A172 (cell line): ENCODE results near the gene FOXJ2. TPM values are rescaled to one million over a fixed set of nuclear protein-coding genes. Genes with fewer than 3 reads are reported as not detected.
"Not testable (repeated sequence)": the region's sequence is repeated elsewhere in the genome, so short reads cannot be mapped to it uniquely, and the experiment has no call there.

ENCODE experiments used
- DNase-seq: peaks from one replicate; pipeline ENCODE4 v3.0.0-alpha.2; 2015; ENCODE audit warnings: low spot score
- total RNA-seq: library from RNA; depleted of rRNA; stranded (reverse); fragments of >200 nt; shearing (Covaris generic); gene quantifications from 2 replicates; pipeline ENCODE4 v1.2.3, GENCODE V29; 2014

Gene FOXJ2
- total RNA-seq, 1 experiment from 2014 or later = 3.9 TPM

- DNase-seq = peak; percentile 58
Measured at GRCh38 chr12:8065991-8066594, 33.6 kb downstream of the FOXJ2 start, which contains the start of gene C3AR1. Gene C3AR1 (minus strand): TSS chr12:8066359. CDS start chr12:8060185, 6,174 bp downstream.

DNA sequence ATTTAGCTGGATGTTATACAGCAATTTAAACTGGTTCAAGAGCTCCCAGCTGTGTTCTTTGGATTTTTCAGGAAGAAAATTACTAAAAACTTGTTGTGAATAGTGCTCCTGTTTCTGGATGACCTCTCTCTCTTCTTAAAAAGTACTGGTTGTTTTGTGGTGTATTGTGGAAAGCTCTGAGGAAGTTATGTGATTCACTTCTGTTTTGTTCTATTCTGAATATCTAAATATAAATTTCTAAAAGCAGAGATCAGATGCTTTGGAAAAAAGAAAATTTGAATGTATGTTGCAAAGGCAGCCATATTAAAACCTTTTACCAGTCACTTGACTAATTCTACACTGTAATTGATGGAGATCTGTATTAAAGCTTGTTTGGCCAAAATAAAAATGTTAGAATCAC, 37.1 kb downstream of the FOXJ2 start:
- no peak for DNase-seq

DNA sequence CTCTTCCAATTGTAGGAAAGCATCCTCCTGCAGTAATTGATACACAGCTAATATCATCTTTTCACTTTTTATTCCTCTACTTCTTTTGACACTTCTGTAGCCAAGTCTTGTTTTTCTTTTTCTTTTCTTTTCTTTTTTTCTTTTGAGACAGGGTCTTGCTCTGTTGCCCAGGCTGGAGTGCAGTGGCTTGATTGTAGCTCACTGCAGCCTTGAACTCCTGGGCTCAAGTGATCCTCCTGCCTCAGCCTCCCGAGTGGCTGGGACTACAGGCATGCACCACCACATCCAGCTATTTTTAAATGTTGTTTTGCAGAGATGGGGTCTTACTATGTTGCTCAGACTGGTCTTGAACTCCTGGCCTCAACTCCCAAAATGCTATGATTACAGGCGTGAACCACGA, 39.3 kb downstream of the FOXJ2 start:
- DNase-seq = not testable (repeated sequence)

DNA sequence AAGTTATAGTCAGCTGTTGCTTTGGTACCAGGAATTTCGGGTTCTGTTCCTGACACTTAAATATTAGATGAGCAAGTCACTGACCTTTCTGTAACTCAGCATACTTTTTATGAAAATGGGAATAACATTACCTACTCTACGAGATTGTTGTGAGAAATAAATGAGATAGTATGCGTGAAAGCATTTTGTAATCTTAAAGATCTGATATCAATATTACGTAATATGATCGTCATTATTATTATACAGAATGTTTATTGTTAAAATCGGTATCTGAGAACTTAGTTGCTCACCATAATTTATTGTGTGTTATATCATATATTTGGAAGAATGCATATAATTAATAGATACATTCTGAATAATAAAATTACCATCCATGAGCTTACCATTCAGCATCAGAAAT, 43.4 kb downstream of the FOXJ2 start:
- no peak for DNase-seq

DNA sequence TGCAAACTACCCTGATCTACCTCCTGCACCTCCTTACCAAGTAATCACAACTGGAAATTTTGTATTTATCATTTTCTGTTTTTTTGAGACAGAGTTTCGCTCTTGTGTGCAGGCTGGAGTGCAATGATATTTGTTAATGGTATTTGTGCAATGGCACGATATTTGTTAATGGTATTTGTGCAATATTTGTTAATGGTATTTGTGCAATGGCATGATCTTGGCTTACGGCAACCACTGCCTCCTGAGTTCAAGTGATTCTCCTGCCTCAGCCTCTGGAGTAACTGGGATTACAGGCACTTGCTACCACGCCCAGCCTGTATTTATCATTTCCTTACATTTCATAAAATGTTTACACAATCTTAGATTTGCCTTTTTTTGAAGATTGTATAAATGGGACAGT, 43.9 kb downstream of the FOXJ2 start:
- no peak for DNase-seq

DNA sequence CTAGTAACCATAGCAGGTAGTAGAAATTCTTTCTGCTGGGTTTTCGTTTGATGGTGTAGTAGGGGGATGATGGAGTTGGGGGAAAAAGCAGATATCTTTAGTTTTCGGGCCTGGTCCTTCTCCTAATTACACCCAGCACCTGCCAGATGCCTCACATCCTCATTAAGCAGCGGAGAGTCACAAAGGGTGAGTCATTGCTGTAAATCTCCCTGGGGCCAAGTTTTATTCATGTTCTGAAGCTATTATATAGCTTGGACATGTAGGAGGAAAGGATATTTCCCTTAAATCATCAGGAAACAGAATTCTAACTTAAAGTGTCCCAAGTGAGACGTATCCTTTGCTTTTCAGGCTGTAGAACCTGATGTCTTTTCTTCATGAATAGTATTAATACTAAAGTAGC, 44.7 kb downstream of the FOXJ2 start:
- DNase-seq = peak; percentile 68

DNA sequence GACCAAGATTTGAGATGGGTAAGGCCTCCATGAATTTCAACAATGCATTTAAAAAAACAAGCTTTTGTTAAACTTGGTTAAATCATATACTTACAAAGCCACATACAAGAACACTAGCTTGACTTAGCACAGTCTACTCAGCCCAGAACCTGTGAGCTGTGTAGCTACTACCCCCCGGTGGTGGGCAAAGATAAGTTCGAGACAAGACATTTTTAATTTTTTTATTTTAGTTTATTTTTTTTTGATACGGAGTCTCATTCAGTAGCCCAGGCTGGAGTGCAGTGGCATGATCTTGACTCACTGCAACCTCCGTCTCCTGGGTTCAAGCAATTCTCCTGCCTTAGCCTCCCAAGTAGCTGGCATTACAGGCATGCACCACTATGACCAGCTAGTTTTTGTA, 45.9 kb downstream of the FOXJ2 start:
- DNase-seq = peak; percentile 16

- no peak for DNase-seq
Measured at GRCh38 chr12:8078916-8079315, 46.4 kb downstream of the FOXJ2 start.

- DNase-seq = no peak
Measured at GRCh38 chr12:8080120-8080519, 47.6 kb downstream of the FOXJ2 start.

- DNase-seq = peak; percentile 8
Measured at GRCh38 chr12:8081251-8081920, 48.9 kb downstream of the FOXJ2 start.

- DNase-seq = no peak
Measured at GRCh38 chr12:8082808-8083100, 50.2 kb downstream of the FOXJ2 start.

DNA sequence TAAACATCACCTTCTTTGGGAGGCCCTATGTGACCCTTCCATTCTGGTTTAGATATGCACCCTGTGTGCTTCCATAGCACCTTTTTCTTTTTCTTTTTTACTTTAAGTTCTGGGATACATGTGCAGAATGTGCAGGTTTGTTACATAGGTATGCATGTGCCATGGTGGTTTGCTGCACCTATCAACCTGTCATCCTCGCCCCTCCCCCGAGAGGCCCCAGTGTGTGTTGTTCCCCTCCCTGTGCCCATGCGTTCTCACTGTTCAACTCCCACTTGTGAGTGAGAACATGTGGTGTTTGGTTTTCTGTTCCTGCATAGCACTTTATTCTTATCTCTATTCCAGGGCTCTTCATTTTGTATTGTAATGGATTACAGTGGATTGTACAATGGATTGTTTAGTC, 51.8 kb downstream of the FOXJ2 start:
- not testable (repeated sequence) for DNase-seq

- DNase-seq = no peak
Measured at GRCh38 chr12:8087666-8088065, 55.1 kb downstream of the FOXJ2 start.

DNA sequence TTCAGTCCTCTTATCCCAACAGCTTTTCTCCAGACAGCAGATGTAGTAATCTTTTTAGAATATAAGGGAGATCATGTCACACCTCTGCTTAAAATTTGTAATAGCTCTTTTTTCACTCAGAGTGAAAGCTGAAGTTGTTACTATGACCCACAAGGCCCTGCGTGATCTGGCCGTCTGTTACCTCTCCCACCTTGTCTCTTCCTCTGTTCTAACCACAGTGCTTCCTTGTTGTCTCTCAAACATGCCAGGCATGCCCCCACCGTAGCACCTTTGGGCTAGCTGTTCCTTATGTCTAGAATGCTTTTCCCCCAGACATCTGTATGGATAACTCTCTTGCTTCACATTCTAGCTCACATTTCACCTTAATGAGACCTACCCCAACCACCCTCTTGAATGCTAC, 56.1 kb downstream of the FOXJ2 start:
- DNase-seq = no peak

- not testable (repeated sequence) for DNase-seq
Measured at GRCh38 chr12:8089277-8089676, 56.8 kb downstream of the FOXJ2 start.

GRCh38 chr12:8089716-8090115, 57.2 kb downstream of the FOXJ2 start:
- no peak for DNase-seq

DNA sequence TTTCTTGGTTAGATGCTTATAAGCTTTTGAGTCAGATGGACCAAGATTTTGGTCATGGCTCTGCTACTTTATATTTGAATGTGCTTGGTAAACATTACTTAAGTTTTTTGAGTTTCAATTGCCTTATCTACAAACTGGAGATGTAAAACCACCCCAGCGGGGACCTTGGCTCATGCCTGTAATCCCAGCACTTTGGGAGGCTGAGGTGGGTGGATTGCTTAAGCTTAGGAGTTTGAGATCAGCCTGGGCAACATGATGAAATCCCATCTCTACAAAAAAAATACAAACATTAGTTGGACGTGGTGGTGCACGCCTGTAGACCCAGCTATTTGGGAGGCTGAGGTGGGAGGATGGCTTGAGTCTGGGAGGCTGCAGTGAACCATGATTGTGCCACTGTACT, 60.8 kb downstream of the FOXJ2 start:
- DNase-seq = no peak

DNA sequence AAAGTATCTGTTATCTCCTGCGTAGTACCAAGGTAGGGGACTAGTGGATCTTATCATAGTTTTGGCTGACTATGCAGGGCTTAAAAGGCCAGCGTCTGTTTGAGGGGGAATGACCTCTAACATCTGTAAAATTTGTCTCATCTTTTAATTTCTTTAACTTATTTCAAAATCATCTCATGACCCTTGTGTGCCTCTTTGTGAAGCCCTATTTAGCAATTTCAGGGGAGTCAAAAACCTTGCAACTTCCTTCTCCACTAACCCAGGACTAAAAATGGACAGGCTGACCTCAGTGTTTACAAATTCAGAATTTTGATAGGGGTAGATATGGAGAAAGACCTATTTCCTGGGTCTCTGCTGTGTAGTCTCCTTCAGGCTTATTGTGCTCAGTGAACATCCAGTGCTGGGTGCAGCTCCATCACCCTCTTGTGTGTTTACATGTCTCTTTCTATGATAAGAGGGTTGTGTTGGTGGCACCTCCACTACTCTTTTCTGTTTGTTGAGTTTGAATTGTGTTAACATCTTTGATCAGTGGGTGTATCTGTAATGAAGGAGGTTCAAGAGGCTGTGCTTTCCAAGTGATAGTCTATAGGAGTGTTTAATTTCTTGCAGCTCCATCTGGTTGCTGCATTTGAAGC, 63.9 kb downstream of the FOXJ2 start:
- no peak for DNase-seq

DNA sequence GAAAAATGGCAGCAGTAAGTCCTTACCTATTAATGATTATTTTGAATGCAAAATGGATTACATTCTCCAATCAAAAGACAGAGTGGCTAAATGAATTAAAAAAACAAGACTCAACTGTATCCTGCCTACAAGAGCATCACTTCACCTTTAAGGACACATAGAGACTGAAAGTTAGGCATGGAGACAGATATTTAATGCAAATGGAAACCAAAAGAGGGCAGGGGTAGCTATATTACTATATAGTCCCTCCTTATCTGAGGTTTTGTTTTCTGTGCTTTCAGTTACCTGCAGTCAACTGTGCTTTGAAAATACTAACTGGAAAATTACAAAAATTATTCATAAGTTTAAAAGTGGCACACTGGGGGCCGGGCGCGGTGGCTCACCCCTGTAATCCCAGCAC, 66.7 kb downstream of the FOXJ2 start:
- no peak for DNase-seq
